Measurements from ENCODE around the gene TNFRSF12A.

DNA sequence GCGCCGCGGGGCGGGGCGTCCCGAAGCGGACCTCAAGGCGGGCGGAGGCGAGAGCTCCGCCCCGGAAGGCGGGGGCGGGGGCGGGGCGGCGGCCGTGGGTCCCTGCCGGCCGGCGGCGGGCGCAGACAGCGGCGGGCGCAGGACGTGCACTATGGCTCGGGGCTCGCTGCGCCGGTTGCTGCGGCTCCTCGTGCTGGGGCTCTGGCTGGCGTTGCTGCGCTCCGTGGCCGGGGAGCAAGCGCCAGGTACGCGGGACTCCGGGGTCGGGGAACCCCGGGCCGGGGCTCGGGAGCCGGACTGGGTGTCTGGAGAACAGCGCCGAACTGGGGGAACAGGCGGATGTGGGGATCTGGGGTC, at the start of gene TNFRSF12A:
- TF ChIP-seq POLR2A (IDR thresholded peaks at IDR 0.05) (peak in 1 of 4 donors; percentile 66), POLR2AphosphoS5 (IDR thresholded peaks at IDR 0.05) (peak; percentile 33 to 90 (median 88))
- TF ChIP-seq, protein P1, sequence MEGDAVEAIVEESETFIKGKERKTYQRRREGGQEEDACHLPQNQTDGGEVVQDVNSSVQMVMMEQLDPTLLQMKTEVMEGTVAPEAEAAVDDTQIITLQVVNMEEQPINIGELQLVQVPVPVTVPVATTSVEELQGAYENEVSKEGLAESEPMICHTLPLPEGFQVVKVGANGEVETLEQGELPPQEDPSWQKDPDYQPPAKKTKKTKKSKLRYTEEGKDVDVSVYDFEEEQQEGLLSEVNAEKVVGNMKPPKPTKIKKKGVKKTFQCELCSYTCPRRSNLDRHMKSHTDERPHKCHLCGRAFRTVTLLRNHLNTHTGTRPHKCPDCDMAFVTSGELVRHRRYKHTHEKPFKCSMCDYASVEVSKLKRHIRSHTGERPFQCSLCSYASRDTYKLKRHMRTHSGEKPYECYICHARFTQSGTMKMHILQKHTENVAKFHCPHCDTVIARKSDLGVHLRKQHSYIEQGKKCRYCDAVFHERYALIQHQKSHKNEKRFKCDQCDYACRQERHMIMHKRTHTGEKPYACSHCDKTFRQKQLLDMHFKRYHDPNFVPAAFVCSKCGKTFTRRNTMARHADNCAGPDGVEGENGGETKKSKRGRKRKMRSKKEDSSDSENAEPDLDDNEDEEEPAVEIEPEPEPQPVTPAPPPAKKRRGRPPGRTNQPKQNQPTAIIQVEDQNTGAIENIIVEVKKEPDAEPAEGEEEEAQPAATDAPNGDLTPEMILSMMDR (IDR thresholded peaks at IDR 0.05): no peak
